Stimulated activated CD8-positive, alpha-beta memory T cell treated with anti-CD3 and anti-CD28 coated beads, Interleukin-2, amount 100 ng/mL, for 1 hour (primary cell): Measurements from ENCODE around the gene CRADD.

Source experiments
- DNase-seq, 2 donors: peaks; one replicate each; pipeline ENCODE4 v3.0.0-alpha.2; 2020; ENCODE audit warnings: low read depth in 2 of 2

CRADD gene

GRCh38 chr12:93807354-93807753 lies 130.2 kb downstream of the CRADD start:
- DNase-seq, result no peak

GRCh38 chr12:93808169-93808899 lies 131.2 kb downstream of the CRADD start:
- DNase-seq, result no peak

GRCh38 chr12:93812626-93813025 lies 135.5 kb downstream of the CRADD start:
- DNase-seq, result no peak

- DNase-seq, result no peak
These were observed 136.0 kb downstream of the CRADD start for GRCh38 chr12:93813186-93813585.

- no peak for DNase-seq
These were observed 137.0 kb downstream of the CRADD start for GRCh38 chr12:93813972-93814821.

- no peak for DNase-seq
These were observed 141.4 kb downstream of the CRADD start for GRCh38 chr12:93818488-93819049.

- DNase-seq, result no peak
These were observed 141.9 kb downstream of the CRADD start for GRCh38 chr12:93819050-93819491.

- no peak for DNase-seq
These were observed 146.6 kb downstream of the CRADD start for GRCh38 chr12:93823616-93824391.

- no peak for DNase-seq
These were observed 147.6 kb downstream of the CRADD start for GRCh38 chr12:93824514-93825500.

GRCh38 chr12:93825501-93825888 lies 148.3 kb downstream of the CRADD start:
- no peak for DNase-seq

- no peak for DNase-seq
These were observed 148.9 kb downstream of the CRADD start for GRCh38 chr12:93825931-93826555.

GRCh38 chr12:93827179-93827578 lies 150.0 kb downstream of the CRADD start:
- no peak for DNase-seq

- DNase-seq, result no peak
These were observed 150.5 kb downstream of the CRADD start for GRCh38 chr12:93827669-93828068.

GRCh38 chr12:93829016-93829415 lies 151.8 kb downstream of the CRADD start:
- DNase-seq, result no peak

GRCh38 chr12:93831374-93831773 lies 154.2 kb downstream of the CRADD start:
- no peak for DNase-seq

- no peak for DNase-seq
These were observed 155.0 kb downstream of the CRADD start for GRCh38 chr12:93832131-93832530.

- no peak for DNase-seq
These were observed 156.8 kb downstream of the CRADD start for GRCh38 chr12:93833946-93834345.

- DNase-seq, result no peak
These were observed 159.6 kb downstream of the CRADD start for GRCh38 chr12:93836620-93837260.

- no peak for DNase-seq
These were observed 161.0 kb downstream of the CRADD start for GRCh38 chr12:93838193-93838592.

- DNase-seq, result no peak
These were observed 161.9 kb downstream of the CRADD start for GRCh38 chr12:93839064-93839463.
